ENCODE measurements around the gene VPS13C.

VPS13C gene, protein sequence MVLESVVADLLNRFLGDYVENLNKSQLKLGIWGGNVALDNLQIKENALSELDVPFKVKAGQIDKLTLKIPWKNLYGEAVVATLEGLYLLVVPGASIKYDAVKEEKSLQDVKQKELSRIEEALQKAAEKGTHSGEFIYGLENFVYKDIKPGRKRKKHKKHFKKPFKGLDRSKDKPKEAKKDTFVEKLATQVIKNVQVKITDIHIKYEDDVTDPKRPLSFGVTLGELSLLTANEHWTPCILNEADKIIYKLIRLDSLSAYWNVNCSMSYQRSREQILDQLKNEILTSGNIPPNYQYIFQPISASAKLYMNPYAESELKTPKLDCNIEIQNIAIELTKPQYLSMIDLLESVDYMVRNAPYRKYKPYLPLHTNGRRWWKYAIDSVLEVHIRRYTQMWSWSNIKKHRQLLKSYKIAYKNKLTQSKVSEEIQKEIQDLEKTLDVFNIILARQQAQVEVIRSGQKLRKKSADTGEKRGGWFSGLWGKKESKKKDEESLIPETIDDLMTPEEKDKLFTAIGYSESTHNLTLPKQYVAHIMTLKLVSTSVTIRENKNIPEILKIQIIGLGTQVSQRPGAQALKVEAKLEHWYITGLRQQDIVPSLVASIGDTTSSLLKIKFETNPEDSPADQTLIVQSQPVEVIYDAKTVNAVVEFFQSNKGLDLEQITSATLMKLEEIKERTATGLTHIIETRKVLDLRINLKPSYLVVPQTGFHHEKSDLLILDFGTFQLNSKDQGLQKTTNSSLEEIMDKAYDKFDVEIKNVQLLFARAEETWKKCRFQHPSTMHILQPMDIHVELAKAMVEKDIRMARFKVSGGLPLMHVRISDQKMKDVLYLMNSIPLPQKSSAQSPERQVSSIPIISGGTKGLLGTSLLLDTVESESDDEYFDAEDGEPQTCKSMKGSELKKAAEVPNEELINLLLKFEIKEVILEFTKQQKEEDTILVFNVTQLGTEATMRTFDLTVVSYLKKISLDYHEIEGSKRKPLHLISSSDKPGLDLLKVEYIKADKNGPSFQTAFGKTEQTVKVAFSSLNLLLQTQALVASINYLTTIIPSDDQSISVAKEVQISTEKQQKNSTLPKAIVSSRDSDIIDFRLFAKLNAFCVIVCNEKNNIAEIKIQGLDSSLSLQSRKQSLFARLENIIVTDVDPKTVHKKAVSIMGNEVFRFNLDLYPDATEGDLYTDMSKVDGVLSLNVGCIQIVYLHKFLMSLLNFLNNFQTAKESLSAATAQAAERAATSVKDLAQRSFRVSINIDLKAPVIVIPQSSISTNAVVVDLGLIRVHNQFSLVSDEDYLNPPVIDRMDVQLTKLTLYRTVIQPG (N-terminal part only)

DNA sequence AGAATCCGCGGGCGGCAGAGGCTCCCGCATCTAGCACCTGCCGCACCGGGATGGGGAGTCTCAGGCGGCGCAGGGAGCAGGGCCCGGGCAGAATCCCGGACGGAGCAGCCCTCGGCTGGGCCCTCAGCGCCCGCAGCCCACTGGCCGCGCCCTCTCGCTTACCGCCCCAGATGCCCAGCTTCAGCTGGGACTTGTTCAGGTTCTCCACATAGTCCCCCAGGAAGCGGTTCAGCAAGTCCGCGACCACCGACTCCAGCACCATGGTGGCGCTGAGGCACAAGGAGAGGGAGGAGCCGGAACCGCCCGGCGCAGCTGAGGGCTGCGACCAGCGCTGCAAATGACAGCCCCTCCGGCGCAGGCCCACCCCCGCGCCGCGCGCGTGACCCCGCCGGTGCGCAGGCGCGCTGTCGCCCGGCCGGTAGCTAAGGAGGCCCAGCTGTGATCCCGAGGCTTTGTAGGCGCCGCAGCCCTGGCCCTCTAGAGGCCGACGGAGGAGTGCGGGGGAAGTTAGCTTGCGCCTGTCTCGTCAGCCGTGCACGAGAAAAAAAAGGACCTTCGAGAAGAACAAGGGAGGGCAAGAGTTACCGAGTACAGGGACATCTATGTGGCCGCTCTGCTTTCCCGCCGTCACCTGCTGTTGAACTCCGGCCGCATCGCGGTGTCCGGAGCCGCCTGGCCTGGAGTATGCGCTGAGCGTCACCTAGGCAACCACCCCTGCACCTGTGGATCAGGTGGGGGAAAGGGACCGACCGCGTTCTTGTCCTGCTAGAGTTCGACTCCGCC lies at the start of gene VPS13C:
TSS of gene VPS13C (minus strand) at position 335 of the 783 bp plus-strand sequence. CDS start at position 262, 73 bp downstream.
- peak; percentile 77 for DNase-seq

DNA sequence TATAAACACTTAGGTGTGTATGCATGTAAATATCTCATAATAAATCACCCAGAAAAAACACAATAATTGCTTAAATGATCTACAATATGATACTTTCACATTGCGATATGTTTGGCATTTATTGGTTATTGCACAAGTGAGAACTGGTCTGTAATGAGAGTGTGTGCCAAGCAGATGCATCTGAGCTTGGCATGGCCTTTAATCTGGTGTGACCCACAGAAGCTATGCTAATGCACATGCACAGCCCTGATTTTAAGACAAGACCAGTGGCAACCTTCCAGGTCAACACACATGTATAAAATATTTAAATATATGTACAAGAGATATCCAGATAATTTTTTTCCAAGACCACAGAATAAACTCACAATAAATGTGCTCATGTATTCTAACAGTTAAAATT lies 49.2 kb upstream of the VPS13C start:
- DNase-seq, result no peak

DNA sequence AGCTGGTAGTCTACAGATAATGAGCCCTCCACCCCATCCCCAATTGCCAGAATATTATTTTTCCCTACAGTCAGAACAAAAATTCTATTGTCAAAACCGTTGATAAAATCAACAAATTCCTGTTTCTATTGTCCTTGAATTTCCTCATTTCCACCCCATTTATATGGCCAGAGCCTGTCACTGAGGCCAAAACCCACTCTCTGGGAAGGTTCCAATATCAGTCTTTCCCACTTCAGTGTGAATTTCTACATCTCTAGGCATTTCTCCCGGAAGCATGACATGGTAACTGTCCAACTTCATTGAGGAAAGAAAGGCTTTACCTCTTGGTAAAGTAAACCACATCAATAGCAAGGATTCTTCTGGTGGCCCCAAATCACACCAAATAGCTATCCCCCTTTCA lies 48.2 kb upstream of the VPS13C start:
- no peak for DNase-seq

DNA sequence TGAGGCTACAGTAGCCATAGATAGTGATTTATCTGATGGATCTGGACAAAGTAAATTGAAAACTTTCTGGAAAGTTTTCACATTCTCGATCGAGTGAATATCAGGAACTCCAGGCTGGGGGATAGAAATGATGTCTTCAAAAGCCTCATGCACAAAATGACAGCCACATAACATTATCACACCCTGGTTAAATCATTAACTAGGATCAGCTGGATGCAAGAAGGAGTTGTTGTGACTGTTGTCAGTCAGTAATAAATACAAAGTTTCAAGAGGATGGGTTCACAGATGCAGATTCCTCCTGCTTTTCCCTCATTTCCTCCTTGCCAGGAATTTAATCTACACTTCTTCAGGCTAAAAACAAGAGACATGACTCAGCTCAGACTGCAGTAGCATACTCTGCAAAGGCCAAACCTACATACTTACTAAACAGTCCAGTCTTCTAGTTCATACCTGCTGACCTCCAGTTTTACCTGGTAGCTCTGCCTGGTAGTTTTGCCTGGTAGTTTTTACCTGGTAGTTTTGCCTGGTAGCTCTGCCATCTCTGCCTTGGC lies 47.4 kb upstream of the VPS13C start:
- no peak for DNase-seq

DNA sequence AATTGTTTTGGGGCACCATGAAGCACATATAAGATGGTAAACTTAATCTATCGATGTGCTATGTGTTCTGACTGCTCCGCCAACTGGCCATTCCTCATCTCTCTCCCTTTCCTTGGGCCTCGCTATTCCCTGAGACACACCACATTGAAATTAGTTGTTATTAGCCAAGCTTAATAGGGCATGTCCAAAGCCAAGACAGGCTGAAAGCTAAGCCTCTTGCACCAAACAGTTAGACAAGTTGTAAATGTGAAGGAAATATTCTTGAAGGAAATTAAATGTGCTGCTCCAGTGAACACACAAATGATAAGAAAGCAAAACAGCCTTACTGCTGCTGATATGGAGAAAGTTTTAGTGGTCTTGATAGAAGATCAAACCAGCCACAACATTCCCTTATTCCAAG lies 45.8 kb upstream of the VPS13C start:
- DNase-seq, result no peak

DNA sequence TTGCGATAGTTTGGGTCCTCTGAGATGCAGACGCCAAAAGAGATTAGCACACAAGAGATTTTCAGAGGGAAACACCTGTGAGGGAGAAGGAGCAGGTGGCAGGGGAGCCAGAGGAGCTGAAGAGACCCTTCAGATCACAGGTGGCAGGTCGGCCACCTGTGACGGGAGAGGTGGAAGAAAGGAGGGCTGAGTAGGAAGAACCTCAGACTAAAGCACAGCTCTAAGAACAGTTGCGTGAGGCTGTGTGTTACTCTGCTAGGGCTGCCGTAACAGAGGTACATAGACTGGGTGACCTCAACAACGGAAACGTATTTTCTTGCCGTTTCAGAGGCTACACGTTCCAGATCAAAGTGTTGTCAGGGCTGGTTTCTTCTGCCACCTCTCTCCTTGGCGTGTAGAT lies 45.0 kb upstream of the VPS13C start:
- no peak for DNase-seq

DNA sequence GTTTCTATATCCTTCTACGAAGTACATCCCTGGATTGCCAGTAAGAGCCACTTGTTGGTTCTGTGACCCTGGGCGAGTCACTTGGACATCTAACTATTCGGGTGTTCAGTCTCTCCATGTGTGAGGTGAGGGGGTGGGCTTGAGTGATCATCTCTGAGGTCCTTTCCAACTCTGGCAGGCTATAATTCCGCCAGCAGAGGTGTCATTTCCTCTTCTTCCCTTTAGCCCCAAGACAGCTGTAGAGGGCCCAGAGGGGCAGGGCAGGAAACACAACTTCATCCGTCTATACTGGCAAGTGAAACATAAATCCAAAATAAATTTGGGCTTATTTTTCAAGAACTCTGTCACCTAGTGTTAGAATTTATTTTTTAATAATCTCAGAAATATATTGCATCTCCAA lies 44.6 kb upstream of the VPS13C start:
- no peak for DNase-seq

DNA sequence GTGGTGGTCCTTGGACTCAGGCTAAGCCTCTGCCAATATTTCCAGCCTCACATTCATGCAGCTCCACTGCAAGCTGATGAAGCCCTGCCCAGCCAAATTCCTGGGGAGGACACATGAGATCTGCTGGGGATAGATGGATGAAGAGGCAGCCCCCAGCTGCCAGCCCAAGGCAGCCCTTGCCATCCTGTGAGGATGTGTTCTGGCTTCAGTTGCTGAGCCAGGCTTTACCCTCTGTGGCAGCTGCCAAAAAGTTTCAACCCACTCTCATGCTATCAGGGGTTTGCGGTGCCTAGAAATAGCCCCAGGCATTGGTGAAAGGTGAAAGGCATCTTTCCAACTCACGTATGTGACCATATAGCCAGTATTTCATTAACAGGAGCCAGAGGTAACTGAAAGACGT lies 44.2 kb upstream of the VPS13C start:
- no peak for DNase-seq

DNA sequence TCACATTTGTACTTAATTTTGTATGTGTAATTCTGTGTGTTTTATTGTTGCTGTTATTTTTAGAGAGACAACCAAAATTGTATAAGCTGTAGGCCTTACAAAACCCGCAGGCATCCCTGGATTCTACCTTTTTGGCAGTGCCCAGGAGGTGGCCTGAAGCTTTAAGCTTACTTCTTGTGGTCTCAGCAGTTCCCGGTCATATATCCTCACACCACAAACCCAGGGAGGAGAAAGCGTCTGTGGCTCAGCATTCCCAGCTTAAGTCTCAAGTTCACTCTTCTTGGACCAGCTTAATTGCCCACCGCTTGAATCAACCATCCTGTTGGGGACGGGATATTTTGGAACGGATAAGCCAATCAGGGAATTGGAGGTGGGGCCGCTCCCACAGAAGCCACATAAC lies 43.2 kb upstream of the VPS13C start:
- no peak for DNase-seq

DNA sequence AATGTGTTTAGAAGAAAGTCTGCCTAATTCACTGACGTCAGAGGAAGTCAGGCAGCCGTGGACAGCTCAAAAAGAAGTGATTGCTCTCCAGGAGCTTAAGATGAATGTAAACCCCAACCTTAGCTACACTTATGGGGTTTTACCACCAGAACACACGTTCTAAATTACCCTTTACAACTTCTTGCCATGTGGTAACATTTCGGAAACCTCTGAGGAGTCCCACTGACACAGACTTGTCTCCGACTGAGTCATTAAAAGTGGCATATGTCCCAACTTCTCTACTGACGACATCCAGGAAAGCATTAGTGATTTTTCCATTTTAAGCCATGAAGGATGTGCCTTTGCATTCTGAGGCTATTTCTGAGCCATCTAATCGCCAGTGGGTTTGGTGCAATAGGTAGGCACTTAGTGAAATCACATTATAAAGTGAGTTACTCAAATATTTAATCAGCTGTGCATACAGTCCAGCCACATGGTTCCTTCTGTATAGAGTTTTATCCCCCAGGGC lies 38.9 kb upstream of the VPS13C start:
- DNase-seq, result no peak

DNA sequence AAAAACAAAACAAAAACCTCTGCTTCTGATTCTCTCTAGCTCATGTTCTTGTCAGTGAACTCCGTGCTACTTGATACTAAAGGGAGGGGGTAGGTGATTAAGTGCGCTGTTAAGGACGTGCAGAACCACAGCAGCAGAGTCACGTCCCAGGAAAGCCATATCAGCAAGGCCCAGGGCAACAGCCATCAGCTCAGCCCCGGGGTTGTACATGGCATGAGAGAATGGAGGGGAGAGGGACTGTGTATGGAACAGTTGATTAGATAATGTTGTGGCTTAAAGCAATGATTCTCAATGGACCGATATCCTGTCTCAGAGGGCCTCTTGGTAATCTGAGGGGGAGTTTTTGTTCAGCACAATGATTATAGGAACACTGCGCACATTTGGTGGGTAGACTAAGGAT lies 34.1 kb upstream of the VPS13C start:
- no peak for DNase-seq

DNA sequence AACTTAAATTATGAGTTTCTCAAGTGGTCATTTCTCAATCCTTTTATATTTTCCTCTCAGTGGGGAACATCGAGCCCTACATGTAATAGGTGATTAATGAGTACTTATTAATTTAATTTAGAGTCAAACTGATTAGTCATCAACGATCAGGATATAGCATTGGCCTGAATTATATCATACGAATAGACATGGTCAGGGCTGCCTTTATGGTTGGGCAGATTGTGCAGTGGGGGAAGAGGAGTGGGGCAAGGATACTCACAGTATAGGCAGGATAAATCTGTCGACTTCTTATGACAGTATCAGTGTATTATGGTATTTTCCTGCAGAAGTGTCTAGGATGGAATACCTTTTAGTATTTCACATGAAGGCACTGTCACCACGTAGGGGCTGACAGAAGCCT lies 33.6 kb upstream of the VPS13C start:
- no peak for DNase-seq

DNA sequence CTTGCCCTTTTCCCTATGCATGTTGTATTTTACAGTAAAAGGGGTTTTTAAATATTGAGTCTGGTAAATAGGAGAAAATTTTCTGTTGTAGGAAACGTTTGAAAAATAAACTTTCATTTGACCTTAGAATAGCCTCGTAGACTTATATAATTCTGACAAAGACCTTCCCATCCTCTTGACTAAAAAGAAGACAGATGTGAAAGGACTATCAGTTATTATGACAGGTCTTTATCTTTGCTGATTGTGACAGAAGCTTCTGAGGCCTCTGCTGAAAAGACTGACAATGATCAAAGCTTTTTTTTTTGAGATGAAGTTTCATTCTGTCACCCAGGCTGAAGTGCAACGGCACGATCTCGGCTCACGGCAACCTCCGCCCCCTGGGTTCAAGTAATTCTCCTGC lies 30.7 kb upstream of the VPS13C start:
- no peak for DNase-seq

DNA sequence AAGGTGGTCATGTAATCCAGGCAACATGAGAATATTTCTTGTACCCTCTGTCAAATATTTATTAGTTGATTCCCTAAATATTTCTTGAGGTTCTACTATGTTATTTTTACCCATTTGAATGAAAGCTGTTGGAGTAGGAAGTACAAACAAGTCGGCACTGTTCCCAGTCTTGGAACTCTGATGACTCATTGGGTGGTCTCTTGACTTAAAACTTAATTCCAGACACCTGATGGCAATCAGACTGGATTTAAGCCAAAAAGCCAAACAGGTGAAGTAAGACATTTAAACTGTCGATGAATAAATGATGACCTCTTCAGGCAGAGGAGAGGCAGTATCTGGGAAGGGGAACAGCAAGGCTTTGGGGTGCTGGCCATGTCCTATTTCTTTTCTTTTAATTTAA lies 29.4 kb upstream of the VPS13C start:
- DNase-seq, result no peak

DNA sequence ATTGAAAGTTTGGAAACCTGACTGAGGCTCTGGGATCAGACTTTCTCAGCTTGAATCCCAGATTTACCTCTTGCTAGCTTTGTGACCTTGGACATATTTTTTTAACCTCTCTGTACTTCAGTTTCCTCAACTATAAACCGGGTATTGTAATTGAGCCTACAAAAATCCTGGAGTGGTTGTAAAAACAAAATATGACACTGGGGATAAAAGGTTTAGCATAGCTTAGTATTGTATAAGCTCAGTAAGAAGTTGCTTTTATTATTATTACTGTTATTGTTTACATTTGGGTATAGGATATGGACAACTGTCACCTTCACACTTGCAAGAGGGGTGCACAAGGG lies 28.1 kb upstream of the VPS13C start:
- DNase-seq, result no peak

DNA sequence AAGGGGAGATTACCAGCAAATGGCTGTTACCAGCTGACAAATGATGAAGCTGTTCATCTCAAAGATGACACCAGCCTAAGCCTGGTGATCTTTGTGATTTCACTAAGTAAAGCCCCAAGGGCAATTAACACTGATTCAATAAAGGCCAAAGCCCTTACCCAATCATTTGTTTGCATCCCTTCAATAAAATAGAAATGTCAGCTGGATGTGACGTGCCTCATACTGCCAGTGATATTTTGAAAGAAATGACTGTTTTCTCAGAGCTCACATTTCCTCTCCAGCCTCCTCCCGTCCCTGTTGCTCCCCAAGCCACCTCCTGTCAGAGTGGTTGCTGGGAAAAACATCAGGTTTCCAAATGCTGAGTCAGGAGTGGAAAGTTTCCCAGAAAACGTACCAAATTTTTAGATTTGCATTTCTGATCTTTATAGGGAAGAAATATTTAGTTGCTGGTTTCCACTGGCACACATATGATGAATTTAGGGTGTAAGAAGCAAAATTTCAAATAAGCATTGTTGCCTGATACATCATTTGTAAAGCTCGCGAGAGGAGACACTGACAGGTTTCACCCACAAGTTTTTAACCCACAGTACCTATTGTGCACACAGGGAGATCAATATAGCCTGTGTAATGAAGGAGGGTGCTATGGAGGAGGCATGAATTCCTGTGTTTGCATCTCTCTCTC lies 27.6 kb upstream of the VPS13C start:
- no peak for DNase-seq

DNA sequence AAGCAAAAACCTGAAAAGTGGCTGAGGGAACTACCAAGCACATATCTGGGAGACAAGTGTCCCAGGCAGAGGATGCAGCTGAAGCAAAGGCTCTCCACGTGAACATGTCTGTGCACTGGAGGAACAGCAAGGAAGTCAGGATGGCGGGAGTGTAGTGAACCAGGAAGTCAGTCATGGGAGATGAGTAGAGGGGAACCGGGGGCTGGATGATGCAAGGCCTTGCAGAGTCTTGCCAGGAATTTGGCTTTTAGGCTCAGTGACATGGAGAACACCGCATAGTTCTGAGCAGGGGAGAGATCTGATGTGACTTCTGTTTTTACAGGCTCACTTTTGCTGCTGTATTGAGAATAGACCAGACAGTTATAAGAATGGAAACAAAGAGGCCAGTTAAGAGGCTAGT lies 25.5 kb upstream of the VPS13C start:
- no peak for DNase-seq

DNA sequence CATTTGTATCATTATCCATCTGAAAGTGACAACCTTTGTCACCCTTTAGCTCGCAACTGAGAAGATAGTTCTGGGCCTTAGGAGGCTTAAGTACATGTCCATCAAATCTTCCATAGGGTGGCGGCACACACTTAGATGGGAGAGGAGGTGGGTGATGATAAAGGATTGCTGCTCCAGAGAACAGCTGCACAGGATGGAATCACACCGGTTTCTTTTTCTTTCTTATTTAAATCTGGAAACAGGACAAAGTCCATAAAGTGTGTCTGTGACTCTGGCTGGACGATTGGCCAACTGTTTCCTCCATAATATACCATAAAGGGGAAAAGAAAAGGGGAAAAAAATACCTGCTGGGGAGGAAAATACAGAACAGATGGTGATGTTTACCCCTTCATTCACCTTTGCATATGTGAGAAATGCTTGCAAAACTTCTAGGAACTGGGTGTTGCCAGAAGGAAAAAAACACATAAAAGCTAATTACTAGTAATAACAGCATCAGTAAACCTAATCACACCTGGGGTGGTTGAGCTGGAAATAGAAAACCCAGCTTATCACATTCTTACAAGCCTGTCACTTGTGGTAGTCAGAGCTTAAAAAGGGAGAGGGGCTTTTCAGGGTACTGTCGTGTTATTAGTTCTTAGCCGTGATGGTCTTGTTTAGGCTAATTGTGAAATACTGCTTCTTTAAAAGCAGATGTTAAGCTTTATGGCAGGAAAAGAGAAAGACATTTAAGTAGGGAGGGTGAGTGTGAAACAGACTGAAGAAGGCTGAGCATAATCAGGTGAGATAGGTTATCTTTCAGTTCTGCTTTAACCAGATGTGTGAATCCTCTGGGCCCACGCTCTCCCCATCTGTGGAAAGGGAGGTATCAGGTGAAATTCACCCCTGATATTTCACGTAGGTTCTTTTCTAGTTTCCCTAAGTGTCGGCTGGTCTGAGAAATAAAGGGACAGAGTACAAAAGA lies 23.2 kb upstream of the VPS13C start:
- no peak for DNase-seq

DNA sequence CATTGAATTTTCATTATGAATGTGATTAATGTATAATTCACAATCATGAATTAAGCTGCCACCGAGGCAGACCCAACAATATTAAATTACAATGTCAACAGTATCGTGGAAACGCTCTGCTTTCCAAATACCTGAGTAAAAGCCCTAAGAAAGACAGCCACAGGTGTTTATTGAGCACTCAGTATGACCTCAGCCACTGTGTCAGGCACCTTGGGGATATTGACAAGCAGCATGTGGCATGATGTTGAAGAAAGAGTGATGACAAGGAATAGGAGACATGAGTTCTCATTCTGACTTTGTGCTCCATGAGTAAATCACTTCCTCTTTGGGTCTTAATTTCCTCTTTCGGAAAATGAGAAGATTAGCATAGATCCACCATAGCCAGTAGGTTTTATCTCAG lies 19.3 kb upstream of the VPS13C start:
- DNase-seq, result no peak

DNA sequence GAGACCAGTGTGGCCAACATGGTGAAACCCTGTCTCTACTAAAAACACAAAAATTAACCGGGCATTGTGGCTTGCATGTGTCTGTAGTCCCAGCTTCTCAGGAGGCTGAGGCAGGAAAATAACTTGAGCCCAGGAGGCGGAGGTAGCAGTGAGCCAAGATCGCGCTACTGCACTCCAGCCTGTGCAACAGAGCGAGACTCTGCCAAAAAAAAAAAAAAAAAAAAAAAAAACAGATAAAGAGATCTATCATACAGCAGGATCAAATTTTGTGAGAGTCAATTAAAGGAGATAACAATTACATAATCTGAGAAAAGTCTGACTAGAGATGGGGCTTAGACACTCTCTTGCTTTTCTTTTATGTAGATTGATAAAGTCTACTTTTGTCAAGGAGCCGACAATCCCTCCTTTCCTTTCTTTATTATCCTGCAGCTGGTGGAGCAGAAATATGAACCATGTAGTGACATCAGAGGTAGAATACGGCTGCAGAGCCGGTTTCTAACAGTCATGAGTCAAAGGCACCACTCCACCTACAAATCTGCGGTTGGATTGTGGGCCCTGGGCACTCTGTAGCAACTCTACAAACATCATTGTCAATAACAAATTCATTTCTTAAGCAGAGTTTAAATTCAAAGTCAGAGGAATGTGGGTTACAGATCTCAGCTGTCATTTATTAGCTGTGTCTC lies 15.5 kb upstream of the VPS13C start:
- peak; percentile 75 for DNase-seq
